Prostate gland (tissue), 2 donors: ENCODE data around the gene GPR108.

Experiments used
- CTCF ChIP-seq, 4 experiments: fragments of 200-600 bp in 2 of 4; fragments of 450-650 bp in 2 of 4; sonication (generic) in 2 of 4; IDR thresholded peaks; 1 replicate in 3 of 4; 2 replicates in 1 of 4; pipeline ENCODE4 v1.5.1; 2016 to 2019; ENCODE audit warnings: antibody characterized with exemption in 4 of 4, mild to moderate bottlenecking in 2 of 4, moderate library complexity in 2 of 4
- POLR2A ChIP-seq: fragments of 450-650 bp; IDR thresholded peaks from one replicate; pipeline ENCODE4 v1.6.1; 2016; ENCODE audit warnings: antibody characterized with exemption, mild to moderate bottlenecking

GRCh38 chr19:6745965-6746364, 8.6 kb upstream of the GPR108 start:
- TF ChIP-seq CTCF (IDR thresholded peaks at IDR 0.05) = no peak
- no peak for TF ChIP-seq POLR2A
